GM21447 (cell line): ENCODE measurements around the gene IQCM.

Experiments
- ATAC-seq: cut with Tn5 transposase; IDR thresholded peaks from one replicate; pipeline ENCODE4 v1.9.1; 2021; ENCODE audit not compliant: unreplicated experiment

Gene IQCM

DNA sequence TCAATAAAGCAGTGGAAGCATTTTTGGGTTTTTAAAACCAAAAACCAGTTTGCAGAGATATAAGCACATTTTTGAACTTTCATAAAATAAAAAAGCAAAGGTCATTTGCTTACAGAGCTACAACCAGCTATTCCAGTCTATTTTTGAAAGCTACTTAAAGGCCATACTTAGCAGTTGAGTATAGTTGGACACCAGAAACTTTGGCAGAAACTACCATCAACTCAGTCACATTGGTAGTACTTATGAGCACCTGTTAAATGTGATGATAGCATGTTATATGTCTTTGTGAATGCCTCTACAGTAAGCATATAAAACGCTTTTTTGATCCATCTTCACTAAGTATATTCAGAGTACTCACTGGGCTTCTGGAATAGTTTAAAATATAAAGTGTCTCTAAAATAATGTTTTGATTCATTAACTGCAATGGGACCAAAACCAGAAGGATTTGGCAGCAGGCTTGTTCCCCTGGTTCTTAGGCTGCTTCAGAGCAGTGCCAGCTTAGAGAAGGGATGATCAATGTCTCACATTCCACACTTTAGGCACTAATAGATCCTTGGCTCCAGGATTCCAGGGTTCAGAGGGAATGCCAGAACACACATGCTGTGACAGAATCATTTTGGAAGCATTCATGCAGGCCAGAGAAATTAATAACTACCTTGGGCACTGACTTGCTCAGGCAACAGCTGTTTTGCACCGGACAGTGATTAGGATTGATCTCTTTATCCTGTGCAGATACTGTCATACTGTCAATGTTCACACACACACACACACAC lies 103.9 kb downstream of the IQCM start:
- no peak for ATAC-seq

DNA sequence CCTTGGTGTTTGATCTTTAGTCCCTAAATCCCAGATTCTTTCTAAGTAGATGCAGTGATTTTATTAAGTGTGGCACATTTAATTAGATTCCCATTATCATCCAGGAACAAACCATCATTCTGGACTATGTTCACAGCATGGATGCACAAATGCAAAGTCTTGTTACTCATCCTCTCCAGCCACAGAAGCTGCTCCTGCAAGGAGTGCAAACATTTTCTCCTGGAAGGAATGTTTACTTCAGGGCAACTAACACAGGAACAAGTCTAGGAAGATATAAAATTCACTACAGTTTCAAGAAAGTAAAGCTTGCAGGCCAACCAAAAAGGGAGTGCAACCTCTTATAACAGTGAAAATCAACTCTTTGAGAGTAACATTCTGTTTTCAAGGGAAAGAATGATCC lies 106.0 kb downstream of the IQCM start:
- ATAC-seq = no peak

DNA sequence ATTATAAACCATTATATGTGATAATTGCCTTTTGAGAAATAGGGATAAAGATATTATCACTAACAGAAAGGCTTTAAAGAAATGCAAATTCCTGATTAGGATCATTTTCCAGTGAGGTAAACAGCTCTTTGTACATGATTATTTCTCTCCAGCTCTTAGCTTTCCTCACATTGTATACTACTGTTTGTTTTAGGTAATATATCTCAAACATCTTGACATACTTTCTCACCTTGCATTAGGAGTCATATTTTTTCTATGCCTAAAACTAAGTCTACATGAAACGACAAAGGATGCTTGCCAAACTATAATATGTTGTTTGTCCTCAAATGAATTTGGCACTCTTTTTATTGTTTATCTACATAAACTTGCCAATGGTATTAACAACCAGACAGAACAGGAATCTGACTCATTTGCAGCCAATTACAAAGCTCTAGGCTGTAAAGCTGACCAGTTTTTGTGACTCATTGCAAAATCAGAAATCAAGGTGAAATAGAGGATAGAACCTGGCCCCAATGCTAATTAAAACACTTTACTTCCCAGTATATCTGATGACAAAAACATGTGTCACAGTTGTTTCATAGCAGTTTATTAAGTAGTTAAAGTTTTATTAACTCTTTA lies 107.0 kb downstream of the IQCM start:
- ATAC-seq = no peak

DNA sequence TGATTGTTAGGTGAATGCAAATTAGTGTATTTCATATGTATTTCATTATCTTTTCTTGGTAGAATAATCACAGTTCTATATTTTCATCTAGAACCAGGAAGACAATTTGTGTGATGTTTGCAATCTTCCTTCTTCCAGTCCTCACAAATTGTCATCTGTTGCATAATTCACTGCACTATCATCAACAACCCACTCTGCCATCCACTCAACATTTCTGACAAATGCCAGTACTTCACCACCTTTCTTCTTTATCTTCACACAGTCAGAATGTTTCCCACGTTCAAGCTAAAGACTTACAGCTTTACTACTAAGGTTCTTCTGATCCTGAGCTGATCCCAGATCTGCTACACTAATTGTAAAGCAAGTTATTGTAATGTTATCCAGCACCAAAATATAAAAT lies 107.8 kb downstream of the IQCM start:
- ATAC-seq = no peak

DNA sequence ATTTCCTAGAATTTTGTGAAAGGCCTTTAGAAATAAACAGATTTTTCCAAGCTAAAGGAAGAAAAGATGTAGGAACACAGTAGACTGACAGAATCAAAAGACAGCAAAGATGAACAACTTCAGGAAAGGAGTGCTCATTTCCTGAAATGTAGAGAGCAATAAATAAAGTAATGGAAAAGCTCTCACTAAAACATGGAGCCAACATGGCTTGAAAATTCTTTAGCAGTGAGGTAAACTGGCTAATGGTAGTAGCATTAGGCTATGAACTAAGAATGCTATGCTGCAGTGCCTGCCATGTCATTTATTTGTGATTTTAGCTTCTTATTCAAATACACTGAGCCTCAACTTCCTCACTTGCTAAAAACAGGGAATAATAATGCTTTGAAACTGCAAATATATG lies 108.7 kb downstream of the IQCM start:
- no peak for ATAC-seq

DNA sequence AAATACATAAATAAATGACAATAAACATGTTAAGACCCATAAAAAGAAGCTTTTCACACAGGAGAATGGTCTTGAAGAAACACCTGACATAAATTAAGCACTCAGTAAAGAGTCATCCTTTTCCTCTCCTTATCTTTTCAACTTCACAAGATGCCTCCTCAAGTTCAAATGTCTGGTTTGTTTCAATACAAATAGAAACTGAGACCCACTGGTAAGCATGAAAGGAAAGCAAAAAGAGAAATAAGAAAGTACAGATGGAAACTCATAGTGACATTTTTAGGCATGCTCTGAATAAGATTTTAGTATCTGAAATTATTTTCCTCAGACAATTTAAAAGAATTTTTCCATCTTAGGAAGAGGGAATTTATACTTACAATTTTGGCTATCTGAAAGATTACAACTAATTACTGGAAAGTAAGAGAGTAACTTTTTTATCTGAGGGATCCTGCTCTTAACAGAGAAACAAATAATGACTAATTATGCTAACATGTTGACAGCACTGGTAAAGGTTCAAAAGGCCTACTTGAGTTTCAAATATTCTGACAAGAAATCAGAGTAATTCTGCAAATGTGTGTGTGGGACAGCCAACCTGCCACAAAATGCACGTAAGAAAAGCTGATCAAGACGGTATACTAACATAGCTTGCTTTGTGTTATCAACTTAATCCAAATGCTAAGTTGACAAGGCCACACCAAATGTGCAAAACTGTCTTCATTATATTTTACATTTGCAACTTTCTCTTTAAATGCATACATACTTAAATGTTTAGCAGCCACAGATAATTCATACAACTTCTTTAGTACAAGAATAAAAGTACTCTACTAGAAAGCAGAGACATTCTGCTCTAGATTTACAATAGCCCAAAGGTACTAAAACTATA lies 113.0 kb downstream of the IQCM start:
- no peak for ATAC-seq

DNA sequence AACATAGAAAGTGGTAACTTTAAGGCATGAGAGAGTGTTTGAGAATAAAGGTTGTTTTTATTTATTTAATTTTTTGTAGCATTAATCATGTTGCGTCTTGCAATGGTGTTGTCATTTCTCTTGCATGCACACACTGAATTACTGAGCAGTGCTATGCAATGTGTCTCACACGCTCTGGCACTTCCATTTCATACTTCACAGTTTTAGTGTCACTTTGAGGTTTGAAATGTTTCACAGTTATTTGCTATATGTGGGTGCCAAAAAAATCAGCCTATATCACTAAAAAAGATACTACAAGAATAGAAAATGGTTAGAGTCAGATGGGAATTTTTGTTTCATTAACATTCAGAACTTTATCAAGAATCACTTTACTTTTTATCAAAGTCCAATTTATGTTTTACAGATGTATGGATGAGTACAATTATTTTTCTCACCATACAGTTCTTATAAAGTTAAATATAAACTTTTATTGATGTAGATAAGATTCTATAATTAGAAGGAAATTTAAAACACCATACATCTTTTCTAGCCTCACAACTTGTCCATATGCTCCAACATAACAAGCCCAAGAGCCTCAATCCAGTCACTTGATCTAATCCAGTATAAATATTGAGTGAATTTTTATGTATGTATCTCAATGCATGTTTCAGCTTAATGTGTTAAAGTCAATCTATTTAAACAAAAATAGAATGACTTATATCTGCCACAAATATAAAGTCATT lies 114.0 kb downstream of the IQCM start:
- ATAC-seq = no peak

DNA sequence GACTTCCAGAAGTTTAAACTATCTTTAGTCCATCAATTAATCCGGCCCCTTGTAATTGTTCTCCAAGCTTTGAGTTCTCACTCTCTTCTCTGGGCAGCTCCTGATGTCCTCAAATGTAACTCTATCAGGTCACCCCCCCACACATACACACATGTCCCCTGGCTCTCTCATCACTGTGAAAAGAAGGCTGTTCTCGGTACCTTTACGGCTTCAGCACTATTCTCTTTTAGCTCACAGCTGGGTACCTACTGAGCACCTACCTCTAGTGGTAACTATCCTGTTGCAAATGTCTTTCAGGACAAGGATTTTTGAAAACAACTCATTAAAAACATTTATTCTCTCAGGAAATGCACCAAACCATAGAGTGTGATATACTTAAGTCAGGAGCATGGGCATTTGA lies 115.4 kb downstream of the IQCM start:
- ATAC-seq = no peak

DNA sequence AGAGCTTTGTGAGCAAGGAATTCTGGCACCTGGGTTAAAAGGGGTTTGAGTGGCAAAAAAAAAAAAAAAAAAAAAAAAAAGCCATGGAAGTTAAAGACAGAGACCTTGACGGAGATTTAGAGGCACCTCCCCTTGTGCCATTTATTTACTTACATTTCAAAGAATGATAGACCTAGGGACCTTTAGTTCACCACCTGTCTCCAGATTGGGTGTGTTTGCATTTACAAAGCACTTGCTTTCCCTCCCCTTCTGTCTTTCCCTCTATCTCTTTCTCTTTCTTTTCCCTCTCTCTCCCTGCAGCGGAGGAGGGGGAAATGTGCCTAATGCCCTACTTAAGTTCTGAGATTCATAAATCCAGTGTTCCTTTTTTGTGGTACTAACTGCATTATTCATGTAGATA lies 116.0 kb downstream of the IQCM start:
- no peak for ATAC-seq

DNA sequence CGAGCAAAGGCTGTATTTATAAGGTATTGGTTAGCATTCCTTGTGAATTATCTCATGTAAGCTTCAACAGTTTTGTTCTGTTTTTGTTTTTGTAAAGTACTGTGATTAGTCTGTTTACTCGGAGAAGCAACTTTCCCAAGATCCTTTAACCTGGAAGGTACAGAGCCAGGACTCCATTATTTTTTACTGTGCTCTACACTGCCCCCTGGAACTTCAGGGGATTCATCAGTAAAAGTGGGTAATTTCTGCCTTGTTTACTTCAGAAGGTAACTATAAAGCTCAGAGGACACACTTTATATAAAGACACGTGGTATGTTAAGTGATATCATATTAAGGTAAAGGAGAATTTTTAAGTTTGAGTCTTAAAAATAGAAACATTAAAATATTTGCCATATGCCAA lies 124.9 kb downstream of the IQCM start:
- no peak for ATAC-seq

DNA sequence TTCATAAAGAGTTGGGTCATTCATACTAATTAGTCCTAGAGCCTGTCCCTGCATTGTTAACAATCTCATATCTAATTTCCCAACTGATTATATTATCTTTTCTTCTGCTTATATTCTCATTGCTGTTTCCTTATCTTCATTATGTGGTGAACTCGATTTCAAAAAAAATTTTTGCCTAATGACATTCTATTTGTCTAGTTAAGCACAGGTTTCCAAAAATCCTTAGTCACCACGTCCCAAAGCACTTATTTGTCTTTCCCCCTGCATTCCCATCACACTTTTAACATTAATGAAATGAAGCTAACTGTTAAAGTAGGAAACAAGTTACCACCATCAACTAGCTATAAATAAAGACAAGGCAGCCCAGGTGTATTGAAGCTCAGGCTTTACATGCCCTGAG lies 131.1 kb downstream of the IQCM start:
- no peak for ATAC-seq

DNA sequence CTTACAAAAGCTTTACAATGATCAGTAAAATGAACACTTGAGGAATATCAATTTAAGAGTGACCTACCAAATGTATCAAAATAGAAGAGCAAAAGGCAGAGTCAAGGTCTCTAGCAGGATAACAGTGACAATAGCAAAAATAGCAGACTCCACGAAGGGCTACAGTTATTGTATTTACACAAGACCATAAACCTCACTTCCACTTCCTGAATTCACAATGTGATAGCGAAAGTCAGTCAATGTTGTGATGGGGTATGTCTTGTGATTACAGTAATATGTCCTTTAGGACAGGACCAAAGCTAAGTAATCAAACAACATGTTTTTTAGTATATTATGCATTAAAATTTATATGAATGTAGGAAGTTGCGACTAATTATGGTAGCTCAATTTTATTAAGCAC lies 139.6 kb downstream of the IQCM start:
- ATAC-seq = peak; percentile 87

DNA sequence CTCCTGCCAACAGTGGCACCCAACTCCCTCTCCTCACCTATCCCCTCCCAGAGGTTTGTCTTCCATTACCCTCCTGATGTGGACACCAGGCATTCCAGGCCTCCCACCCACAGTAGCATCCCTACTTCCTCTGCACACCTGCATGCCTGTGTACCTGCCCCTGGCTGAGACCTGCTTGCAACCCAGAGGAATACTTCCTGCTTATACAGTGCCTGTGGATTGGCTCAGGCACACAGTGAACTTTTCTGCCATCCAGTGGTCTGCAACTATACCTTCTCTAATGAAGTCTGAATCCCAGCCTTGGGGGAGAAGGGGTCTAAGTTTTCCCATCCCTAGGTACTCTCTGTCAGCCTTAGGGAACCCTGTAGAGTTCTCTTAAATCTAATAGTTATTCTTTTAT lies 169.9 kb downstream of the IQCM start:
- ATAC-seq = no peak

DNA sequence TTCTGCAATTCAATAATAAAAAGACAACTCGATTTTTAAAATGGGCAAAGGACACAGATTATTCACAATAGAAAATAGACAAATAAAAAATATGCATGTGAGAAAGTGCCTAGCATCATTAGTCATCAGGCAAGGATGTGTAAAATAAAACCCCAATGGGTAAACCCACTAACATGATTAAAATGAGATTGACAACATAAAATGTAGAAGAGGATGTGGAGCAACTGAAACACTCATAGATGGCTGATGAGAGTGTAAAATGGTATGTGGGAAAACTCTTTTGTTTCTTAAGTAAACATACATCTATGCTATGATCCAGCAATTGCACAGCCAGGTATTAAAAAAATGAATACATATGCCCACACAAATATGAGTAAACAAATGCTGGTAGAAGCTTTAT lies 177.6 kb downstream of the IQCM start:
- no peak for ATAC-seq

DNA sequence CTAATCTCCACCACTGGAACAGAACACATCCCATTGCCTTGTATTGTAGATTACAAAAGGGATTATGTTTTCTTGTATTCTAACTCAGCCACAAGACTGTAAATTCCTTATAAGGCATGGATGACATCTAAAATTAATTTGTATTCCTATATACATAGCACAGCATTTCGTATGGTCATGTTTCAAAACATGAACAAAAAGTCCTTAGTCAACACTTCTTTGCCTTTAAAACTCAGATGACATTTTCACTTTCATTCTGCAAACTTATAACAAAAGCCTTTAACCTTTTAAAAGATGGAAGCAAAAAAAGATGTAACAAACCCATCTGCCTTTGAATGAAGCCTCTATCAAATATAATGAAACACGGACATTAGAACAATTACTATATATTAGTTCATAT lies 181.3 kb downstream of the IQCM start:
- no peak for ATAC-seq

DNA sequence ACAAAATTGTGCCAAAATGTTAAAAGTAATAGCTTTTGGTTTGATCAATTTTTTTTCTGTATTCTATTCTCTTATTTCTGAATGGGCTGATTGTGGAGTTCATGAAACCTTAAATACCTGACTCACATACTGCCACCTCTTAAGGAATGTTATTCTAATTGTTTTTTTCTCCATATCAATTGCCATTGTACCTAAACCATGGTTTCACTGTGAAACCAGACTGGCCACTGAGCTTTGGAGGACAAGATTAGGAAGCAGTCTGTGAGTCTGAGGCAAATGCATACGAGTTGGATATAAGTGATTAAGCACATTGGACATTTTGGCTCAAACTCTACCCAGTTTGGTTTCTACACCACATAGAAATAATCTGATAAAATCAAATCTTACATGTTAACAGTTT lies 184.0 kb downstream of the IQCM start:
- no peak for ATAC-seq

DNA sequence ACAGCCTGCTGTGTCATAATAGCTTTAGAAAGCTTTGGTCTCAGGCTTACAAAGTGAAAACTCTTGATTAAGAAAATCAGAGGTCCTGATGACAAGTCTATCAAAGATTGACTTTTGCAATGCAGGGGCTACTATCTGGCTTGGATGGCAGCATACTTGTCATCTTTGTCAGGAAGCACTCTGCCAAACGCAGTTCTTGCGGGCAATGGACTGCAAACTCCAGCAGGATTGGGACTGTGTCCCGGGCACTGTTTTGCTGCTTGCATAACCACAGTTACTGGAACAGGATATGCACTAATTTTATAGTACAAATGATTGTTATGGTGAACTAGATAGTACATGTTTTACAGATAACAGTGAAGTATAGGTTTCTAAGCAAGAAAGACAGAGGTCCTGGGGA lies 185.6 kb downstream of the IQCM start:
- no peak for ATAC-seq

DNA sequence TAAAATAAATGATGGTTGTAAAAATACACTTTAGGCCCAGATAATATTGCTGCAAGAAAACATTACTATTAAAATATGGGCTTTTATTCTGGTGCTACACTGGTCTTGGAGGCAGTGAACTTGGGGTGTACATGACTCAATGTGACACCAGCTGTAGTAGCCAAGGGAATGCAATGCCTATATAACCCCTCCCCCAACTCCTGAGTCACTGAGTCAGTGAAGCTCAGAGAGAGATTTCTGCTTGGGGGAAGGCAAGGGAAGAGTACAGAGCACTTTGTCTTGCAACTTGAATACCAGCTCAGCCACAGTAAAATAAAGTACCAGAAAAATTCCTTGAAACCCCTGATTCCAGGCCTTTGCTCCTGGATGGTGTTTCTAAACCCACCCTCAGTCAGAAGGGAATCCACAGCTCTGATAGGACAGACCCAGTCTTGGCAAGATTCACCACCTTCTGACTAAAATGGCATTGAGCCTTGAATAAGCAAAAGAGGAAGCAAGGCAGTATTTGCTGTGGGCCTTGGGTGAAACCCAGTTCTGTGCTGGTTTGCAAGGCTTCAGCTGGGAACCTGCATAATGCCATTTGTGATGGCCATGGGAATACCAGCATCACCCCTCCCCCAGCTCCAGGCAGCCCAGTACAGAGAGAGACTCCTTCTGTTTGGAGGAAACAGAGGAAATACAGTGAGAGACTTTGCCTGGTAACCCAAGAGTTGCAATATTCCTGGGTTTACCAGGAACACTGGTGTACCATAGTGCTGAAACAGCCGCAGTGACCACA lies 209.9 kb downstream of the IQCM start:
- no peak for ATAC-seq

DNA sequence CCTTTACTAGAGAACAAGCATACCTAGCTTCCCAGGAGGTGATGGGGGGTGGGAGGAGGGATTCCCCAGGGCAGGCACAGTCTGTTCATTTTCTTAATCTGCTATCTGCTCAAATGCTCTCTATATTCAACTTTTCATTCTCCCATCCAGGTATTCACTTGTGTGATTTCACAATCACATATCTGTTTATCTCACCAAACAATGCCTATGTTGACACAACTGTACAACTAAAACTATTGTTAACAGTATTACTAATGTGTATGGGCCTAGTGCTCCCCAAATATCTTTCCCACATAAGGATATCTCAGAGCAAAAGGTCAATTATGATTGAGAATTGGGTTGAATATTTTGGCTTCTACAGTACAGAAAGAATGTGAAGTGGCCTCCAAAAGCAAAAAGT lies 210.8 kb downstream of the IQCM start:
- no peak for ATAC-seq

DNA sequence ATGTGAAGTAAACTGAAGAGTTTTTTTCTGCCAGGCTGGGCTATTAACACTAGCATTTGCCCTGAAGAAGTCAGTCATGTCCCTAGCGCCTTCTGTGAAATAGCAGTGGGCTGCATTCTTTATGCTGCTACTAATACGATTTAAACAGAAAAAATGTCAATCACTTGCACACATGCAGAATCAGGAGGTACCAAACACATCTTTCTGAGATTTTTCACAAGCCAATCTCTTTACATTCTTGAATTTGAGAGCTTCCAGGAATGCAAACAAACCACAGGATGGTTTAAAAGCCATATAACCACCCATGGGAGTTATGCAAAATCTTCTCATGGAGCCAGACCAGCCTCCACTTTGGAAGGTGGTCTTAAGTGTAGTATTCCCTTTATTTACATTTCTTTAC lies 220.1 kb downstream of the IQCM start:
- no peak for ATAC-seq

DNA sequence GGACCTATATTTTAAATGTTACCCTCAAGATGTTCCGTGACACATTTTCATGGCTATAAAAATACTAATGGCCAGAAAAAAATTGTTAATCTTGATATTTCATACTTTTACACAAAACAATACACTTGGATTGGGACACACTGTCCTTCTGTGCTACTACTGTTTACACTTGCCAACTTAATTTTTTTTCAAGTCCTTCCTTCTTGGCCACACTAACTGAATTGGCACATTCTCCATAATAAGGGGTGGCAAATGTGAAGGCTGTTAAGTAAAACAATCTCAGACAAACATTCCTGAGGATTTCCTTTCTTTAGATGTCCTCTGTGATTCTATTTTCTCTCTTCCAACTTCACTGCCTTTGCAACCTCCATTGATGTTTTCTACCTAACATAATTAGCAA lies 225.8 kb downstream of the IQCM start:
- ATAC-seq = no peak
